GM12865 (cell line): ENCODE measurements around the gene XRCC1.

Source experiments
- DNase-seq: peaks from one replicate; pipeline ENCODE4 v3.0.0; 2010; ENCODE audit warnings: low read depth
- H3K4me3 ChIP-seq: 2 replicates; pipeline ENCODE4 v1.5.1; 2011; ENCODE audit warnings: mild to moderate bottlenecking, low read depth, low read length, control low read depth
- CTCF ChIP-seq: IDR thresholded peaks from 2 replicates; pipeline ENCODE4 v1.5.1; 2011; ENCODE audit warnings: low read length, control low read depth, low read depth, inconsistent platforms; ENCODE audit not compliant: insufficient read depth; ENCODE audit errors: missing control alignments

XRCC1 gene

DNA sequence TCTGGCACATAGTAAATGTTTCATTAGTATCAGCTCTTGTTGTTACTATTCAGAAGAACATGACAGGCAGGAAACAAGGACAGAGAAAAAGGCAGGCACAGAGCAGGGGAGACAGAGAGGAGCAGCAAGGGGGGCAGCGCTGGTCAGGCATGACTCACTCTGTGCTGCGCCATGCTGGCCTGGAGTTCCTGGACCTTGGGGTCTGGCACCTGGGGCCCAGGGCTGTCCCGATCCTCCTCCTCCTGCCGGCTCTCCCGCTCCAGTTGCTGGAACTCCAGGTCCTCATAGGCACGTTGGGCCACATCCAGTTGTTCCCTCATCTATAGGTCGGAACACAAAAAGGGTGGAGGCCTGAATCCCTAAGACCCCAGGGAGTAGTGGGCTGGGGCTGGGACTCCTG lies 78.4 kb downstream of the XRCC1 start:
- no peak for TF ChIP-seq CTCF
- no peak overlapping the region for H3K4me3 ChIP-seq
- no peak for DNase-seq

DNA sequence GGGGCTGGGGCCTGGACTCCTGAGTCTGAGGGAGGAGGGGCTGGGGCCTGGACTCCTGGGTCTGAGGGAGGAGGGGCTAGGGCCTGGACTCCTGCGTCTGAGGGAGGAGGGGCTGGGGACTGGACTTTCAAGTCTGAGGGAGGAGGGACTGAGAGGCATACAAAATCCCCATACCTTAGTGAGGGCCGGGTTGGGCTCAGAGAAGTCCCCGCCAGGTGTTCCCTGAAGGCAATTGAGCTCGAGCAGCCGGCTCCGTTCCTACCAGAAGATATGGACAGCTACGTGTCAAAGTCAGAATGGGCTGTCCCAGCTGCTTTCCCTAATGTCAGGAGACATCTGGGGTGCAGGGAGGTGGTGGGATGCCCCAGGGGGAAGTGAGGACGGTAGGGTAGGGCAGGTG lies 80.2 kb downstream of the XRCC1 start:
- DNase-seq = no peak
- H3K4me3 ChIP-seq = no peak overlapping the region
- no peak for TF ChIP-seq CTCF
